GM19467 (cell line): Measurements from ENCODE around the gene HOMER1.

Source experiments
- ATAC-seq: cut with Tn5 transposase; IDR thresholded peaks from one replicate; pipeline ENCODE4 v1.9.1; 2021; ENCODE audit warnings: mild to moderate bottlenecking, moderate library complexity; ENCODE audit not compliant: unreplicated experiment

The HOMER1 gene

DNA sequence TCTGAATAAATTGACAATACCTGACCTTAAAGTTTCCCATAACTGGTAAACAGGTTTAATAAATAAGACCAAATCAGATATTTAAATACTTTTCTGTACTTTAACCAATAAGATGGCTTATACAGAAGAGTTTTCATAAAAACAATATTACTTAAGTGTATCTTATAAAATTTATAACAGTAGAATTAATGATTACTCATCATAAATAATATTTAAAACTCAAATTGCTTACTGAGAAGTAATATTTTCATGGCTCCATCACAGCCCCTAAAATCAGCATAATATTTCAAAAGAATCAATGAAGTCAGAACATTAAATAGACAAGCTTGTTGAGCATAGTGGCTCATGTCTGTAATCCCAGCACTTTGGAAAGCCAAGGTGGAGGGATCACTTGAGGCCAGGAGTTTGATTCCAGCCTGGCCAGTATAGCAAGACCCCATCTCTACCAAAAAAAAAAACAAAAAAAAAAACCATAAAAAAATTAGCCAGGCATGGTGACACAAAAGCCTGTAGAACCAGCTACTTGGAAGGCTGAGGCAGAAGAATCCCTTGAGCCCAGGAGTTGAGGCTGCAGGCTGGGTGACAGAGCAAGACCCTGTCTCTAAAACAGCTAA is 23.5 kb downstream of the HOMER1 start:
- no peak for ATAC-seq

DNA sequence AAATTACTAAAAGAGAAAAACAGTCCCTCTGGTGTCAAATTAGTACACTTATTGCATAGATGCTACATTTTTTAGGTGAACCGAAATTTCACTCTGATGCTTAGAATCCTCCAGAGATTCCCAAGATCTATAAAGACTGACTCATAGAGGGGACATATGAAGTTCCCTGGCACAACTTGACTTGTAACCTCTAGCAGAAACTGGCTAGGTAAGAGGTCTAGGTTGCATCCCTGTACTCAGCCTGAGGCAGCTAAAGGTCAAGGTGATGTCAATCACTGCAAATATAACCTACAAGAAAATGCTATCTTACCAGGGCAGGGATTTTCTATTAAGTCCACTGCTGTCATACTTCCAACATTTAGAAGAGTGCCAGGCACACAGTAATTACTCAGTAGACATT is 24.2 kb downstream of the HOMER1 start:
- ATAC-seq, result no peak

DNA sequence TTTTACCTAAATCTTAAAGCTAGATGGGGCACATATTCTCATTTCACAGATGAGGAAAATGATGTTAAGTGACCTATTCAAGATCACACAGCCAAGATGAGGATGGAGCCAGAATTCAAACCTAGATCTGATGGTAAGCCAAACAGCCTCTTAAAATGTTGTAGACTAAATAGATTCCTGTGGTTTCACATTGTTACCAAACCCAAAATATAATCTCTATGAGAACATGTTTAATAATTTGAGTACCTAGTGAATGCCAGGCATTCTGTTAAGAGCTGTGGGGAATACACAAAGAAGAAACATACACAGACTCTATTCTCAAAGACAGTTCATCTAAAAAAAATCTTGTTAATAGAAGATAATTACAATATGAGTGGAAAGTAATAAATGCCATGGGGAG is 25.2 kb downstream of the HOMER1 start:
- ATAC-seq, result no peak

DNA sequence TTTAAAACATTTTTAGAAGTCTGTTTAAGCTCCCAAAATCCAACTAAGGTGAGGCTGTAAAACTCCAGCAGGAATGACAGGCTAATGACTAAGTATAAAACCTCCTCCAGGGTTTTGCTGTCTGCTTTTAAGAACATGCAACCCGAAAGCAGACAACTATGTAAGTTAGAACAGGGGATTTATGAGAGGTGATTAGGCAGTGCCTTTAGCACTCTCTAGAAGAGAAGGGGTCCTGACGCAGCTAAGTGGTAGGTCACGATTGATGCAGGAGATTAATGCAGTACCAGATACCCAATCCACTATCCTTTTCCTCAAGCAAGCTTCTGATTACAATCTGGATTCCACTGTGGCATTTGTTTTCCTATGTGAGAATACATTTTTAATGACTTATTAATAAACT is 25.9 kb downstream of the HOMER1 start:
- ATAC-seq, result no peak

DNA sequence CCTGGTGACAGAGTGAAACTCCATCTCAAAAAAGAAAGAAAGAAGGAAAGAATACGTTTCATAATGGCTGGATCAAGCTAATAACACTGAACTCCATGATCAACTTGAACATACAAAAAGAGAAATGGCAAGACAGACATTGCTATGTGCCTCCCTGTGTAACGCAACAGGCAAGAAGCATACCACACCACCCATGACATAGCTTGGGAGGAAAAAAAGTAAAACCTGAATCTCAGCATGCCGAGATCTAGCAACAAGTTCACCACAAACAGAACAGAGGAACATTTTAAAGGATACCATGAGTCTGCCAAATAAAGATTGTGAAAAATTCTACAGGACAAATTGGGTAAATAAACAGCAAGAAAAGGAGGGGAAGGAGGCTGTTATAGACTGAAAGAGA is 26.7 kb downstream of the HOMER1 start:
- ATAC-seq, result no peak

DNA sequence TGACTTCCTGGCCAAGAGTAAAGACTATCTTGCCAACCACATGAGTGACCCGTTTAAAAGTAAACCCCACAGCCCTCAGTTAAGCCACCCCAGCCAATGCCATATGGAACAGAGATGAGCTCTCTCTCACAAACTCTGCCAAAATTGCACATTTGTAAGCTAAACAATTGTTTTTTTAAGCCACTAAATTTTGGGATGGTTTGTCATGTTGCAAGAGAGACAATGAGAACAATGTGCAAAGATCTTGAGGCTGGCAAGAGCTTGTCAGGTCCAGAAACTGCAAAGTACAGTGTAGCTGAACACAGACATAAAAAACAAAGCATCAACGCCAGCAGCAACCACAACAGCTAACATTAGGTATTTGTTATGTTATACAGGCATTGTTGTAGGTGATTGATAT is 27.8 kb downstream of the HOMER1 start:
- no peak for ATAC-seq

DNA sequence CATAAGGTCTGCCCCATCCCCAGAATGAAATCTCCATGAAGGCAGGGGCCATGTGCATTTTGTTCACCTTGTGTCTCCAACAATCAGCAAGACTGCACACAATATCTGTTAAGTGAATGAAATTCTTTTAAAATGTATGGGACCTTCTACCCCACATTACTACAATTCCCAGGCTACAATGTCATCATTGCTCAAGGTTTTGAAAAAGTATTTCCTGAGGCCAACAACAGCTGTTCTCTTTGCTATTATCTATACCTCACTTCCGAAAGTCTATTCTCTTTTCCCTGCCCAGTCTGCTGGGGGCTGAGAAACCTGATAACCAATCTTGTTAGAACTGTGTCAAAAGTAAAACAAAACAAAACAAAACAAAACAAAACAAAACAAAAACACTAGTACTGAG is 29.2 kb downstream of the HOMER1 start:
- no peak for ATAC-seq

DNA sequence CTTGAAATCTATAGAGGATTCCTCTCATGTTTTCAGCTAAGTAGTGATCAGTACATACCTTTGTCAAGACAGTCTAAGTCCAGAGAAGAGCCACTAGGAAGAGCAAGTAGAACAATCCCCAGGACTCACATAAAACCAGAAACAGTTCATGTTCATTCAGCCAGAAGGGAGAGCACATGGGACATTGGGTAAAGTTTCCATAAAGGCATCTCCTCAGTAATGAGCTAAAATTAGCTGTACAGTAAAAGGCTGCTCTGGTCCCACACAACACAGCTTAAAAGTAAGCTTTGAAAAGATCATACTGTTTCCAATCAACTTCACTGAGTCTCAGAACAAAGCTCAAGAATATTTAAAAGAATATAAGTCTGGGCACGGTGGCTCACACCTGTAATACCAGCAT is 32.4 kb downstream of the HOMER1 start:
- no peak for ATAC-seq

DNA sequence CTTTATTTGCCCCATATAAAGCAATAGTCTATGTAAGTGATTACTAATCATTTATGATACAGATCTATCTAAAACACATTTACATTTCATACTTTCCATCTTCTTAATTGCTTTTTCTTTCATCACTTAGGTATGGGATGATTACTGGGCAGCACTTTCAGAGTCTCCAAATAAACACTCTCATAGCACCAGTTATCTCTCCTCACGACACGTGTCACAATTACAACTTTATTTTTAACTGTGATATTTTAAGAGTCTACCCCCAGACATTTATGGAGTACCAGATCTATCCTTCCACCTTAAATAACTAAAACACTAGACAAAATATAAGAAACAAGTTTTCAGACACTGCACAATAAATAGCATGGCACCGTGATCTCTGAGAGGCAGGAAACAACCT is 32.9 kb downstream of the HOMER1 start:
- no peak for ATAC-seq

DNA sequence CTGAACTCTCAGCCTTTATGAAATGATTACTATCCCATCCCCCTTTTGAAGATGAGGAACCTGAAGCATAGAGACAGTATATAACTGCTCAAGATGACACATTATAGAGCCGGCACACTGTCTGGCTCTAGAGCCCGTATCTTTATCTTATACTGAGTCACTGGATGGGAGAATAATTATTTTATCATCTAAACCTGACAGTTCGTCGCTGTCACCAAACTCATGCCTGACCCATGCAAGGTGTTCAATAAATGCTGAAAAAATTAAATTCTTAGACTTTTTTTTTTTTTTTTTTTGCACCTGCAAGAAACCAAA is 38.8 kb downstream of the HOMER1 start:
- no peak for ATAC-seq

DNA sequence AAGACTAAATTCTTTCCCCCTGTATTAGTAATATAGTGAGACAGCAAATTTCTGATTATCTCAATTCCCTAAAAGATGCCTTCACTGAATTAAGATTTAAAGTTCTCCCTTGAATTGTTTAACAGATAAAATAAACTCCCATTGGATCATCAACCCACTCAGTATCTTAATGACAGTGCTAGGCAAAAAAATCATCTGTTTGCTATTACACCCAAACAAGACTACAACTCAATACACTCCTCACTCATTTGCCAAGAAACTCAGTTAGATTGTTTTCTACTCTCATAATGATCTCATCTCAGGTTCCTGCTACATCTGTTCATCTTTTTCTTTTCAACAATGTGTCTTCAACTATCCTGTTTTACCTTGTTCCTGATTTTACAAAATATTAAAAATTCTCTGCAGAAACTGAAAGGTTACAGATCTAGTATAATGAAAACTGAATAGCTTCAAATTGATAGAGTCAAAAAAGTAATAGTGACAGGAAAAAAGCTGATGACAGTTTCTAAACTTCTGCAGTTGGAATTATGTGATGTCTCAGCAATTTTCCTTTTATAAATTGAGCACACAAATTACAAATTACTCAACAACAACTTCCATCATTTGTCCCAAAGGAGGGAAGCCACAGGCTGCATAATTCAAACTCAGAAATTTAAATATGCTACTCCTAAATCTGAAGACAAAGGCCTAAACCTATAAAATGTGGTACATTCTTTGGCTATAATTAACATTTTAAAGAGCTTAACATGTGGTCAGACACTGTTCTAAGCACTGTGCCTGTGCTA is 39.4 kb downstream of the HOMER1 start:
- ATAC-seq, result no peak

DNA sequence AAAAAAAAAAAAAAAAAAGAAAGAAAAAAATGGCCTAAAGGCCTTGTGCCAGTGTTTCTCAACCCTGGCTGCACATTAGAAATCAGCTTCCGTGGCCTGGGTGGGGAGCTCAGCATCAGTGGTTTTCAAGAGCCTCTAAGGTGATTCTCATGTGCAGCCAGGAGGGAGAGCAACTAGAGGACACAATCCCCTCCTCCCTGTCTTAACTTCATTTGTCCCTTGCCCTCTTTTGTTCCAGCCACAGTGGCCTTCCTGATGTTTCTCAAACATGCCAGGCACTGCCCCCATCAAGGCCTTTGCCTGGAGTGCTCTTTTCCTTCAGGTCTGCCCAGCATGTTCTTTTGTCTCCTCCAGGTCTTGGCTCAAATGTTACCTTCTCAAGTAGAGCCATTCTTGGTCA is 42.4 kb downstream of the HOMER1 start:
- ATAC-seq, result no peak

DNA sequence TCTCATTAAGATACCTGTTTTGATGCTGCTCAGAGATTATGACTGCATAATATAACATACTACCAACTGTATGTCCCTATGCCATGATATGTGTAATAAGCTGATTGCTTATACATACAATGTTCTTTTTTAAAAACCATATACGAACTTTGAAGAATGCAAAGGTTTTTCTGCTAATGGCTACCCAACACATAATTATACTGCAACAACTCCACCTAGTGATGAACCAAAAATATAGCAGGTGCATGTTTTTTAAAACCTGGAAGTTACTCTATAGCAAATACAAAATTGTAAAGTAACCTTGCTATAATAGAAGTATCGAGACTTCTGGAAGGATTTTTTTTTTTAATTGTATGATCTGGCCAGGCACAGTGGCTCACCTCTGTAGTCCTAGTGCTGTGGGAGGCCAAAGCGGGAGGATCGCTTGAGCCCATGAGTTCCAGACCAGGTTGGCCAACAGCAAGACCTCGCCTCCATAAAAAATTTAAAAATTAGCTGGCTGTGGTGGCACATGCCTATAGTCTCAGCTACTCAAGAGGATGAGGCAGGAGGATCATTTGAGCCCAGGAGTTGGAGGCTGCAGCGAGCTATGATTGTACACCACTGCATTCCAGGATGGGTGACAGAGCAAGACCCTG is 49.1 kb downstream of the HOMER1 start:
- ATAC-seq, result no peak

DNA sequence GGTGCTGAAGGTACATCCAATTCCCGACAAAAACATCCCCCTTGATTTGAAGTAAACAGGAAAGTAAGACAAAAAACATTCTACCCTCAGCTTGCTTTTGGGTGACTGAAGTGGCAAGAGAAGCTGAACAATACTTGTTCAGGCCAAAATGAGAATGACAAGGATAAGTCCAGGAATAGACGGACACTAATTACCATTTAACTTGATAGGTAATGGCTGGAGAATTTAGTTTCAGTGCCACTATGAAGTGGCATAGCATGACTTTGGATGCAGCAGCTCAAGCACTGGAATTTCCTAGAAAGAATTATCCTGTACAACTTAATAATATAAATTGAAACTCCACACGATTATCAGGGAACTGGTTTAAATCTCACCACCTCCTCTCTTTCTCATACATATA is 49.7 kb downstream of the HOMER1 start:
- ATAC-seq, result no peak

DNA sequence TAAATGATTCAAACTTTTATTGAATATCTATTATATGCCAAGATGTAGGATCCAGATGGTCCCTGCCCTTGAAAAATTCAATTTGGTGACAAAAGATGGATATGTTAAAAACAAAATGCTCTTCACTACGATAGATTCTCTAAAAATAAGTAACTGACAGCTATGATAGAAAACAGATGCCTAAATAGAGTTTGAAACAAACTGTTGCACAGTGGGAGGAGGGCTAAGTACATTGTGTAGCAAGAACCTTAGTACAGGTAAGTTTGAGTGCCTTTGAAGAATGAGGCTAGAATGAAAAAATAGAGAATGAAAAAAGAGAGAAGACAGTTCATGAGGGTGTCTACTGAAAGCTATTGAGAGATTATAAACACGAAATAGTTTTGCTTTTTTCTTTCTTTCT is 54.3 kb downstream of the HOMER1 start:
- no peak for ATAC-seq

DNA sequence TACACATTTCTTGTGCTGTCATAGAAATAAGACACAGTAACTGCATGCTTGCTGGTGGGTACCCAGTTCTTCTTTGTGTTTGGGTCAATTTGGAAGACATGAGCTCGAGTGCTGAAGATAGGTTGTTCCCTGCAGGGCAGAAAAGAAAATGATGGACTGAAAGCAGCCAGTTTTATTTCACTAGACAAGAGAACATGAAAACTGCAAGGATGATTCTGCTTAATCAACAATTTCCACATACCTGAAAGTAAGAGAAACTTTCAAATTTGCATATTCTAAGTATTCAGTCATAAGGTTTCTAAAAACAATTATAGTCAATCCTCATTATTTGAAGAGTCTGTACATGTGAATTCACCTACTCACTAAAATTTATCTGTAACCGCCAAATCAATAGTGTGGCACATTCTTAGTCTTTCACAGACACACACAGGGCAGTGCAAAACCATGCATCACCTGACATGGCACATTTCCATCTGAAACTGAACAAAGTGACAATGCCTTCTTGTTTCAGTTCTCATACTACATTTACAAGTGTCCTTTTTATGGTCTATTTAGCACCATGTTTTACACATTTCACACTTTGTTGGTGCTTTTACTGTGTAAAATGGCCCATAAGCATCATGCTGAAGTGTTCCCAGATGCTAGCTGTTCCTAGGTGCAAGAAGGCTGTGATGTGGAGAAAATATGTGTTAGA is 56.9 kb downstream of the HOMER1 start:
- peak; percentile 69 for ATAC-seq

DNA sequence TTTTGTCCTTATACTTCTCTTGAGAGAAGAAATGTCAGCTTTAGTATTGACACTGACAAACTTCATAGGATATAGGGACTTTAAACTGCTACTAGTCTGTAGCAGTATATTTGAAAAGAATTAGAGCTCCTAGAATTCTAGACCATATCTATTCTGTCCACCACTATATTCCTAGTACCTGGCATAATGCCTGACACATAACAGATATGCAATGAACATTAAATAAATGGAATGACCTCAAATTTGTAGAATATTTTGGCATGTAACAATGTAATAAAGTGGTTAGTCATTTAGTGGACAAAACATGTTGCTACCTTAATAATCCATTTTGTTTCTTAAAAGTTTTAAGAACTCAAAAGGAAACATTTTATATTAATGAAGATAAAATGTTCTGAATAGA is 57.5 kb downstream of the HOMER1 start:
- no peak for ATAC-seq

DNA sequence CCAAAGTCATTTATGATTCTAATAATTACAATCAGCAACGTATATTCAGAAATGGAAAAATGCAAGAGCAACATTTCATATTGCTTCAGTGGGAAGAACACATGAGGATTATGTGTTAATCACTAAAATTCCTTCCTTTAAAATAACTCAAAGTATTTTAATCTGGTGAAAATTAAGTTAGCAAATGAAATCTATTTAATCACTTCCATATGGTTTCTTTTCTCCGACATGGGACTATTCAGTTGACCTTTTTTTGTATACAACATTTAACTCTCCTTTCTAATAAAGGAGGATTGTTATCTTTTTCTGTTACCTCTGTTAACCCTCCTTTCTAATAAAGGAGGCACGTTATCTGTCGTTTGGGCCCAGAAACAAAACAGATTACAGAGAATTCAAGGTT is 59.9 kb downstream of the HOMER1 start:
- ATAC-seq, result no peak

DNA sequence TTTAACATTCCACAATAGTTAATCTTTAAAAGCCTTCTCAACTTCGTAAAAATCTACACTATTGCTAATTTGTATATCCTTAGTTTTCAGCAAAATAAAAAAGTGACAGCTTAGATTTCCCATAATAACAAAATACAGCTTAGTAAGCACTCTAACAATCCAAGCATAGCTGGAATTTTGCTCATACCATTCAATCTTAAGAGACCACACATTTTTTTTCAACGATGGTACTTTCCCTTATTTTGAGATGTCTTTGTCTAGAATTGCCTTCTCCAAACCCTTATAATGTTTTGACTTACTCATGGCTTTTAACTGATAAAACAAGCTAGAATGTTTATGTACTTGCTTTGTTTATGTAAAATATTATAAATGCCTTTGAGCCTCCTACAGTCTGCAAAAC is 65.6 kb downstream of the HOMER1 start:
- no peak for ATAC-seq

DNA sequence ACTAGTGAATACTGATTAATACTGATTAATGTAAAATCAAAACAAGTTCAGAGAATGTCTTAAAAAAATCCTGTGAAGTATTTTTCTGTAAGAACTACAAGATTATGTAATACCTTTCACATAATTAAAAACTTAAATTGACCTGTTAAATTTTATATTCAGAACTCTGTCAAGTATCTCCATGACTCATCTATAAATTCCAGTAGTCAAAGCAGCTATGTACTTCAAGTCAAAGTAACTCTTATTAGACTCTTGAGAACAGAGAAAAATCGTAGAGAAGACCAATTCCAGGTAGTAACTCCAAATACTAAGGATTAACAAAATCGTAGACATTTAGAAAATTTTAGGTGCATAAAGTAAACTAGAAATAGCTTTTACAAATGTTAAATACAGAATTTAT is 77.1 kb downstream of the HOMER1 start:
- no peak for ATAC-seq

DNA sequence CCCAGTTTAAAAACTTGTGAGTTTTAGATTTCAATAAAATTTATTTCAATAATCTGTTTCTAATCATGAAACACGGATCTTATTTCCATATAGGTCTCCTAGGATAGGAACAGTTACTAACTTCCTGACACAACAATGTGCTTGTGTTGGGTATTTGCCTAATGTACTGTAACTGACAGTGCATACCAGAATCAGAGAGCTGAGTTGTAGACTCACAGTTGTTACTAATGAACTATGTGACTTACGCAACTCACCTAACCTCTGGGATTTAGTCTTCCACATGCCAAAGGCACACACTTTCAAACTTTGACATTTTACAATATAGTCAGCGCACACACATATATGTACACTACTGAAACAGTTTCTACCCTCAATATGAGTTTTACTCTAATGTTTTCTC is 77.7 kb downstream of the HOMER1 start:
- ATAC-seq, result no peak

DNA sequence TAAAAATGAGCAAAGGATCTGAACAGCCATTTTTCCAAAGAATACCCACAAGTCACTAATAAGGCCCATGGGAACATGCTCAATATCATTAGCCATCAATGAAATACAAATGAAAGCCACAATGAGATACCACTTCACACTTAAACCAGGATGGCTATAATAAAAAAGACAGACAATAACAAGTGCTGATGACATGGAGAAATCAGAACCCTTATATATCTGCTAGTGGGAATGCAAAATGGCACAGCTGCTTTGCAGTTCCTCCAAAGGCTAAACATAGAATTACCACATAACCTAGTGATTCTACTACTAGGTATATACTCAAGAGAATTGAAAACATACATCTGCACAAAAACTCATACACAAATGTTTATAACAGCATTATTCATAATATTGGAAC is 83.7 kb downstream of the HOMER1 start:
- no peak for ATAC-seq
